Activated CD8-positive, alpha-beta memory T cell treated with anti-CD3 and anti-CD28 coated beads for 1 hour (primary cell): ENCODE measurements around the gene ALAD.

Experiments
- DNase-seq, 2 donors: peaks; one replicate each; pipeline ENCODE4 v3.0.0-alpha.2; 2020; ENCODE audit warnings: low read depth in 1 of 2; ENCODE audit errors: extremely low read depth in 1 of 2

ALAD gene

GRCh38 chr9:113350107-113350661, 50.9 kb downstream of the ALAD start:
- DNase-seq, result no peak

- no peak for DNase-seq
Observed at GRCh38 chr9:113349445-113350094, 51.5 kb downstream of the ALAD start, which contains the start of gene BSPRY. BSPRY (plus strand) TSS chr9:113349541; CDS start chr9:113349580, 39 bp downstream.

GRCh38 chr9:113349066-113349444, 52.0 kb downstream of the ALAD start:
- DNase-seq, result no peak

- DNase-seq, result no peak
Observed at GRCh38 chr9:113348437-113348836, 52.6 kb downstream of the ALAD start.

GRCh38 chr9:113345671-113346070, 55.4 kb downstream of the ALAD start:
- no peak for DNase-seq

GRCh38 chr9:113345190-113345589, 55.9 kb downstream of the ALAD start:
- no peak for DNase-seq

GRCh38 chr9:113343732-113344231, 57.3 kb downstream of the ALAD start:
- DNase-seq, result no peak

GRCh38 chr9:113341712-113342410, 59.2 kb downstream of the ALAD start:
- no peak for DNase-seq

GRCh38 chr9:113340011-113340699, 60.9 kb downstream of the ALAD start, which contains the start of gene WDR31:
WDR31 (minus strand) TSS chr9:113340275; CDS start chr9:113332022, 8,253 bp downstream.
- peak; percentile 41 to 63 for DNase-seq

- DNase-seq, result no peak
Observed at GRCh38 chr9:113337714-113338113, 63.4 kb downstream of the ALAD start.
